H1 (cell line): ENCODE results near the gene MAPKAPK2. TPM values are rescaled to one million over a fixed set of nuclear protein-coding genes. Genes with fewer than 3 reads are reported as not detected.

Experiments used
- CTCF ChIA-PET: fragments of 300-600 bp; sonication (Branson Sonifier 250); formaldehyde crosslinking; loops from one replicate; lab custom pipeline; 2021; ENCODE audit not compliant: partially characterized antibody; lab: Charles Lee
- POLR2A ChIA-PET: fragments of 300-600 bp; sonication (Branson Sonifier 250); formaldehyde crosslinking; loops from one replicate; lab custom pipeline; 2021; ENCODE audit warnings: inconsistent platforms; ENCODE audit not compliant: partially characterized antibody; lab: Charles Lee
- DNase-seq, 2 experiments: peaks; one replicate each; pipeline versions ENCODE4 v3.0.0 to v3.0.0-alpha.2; 2010 to 2022; ENCODE audit warnings: low spot score in 2 of 2, low read depth in 1 of 2, mixed read lengths in 1 of 2
- FAIRE-seq: peaks from 2 replicates; lab custom pipeline; 2011; peaks lifted over from hg19 to GRCh38; lab: Jason Lieb, UNC
- H2AFZ ChIP-seq: 2 replicates; pipeline ENCODE4 v1.8.1; 2012; ENCODE audit warnings: low read length, inconsistent platforms
- H2AK5ac ChIP-seq: 2 replicates; pipeline ENCODE4 v1.6.1; 2013; ENCODE audit warnings: low read depth, low read length
- H2BK120ac ChIP-seq: replicated peaks from 2 replicates; pipeline ENCODE3; 2013; ENCODE audit warnings: low read depth, low read length, inconsistent platforms
- H2BK12ac ChIP-seq: 2 replicates; pipeline ENCODE4 v1.6.1; 2013; ENCODE audit warnings: low read depth, low read length
- H2BK15ac ChIP-seq: 2 replicates; pipeline ENCODE4 v1.6.1; 2013; ENCODE audit warnings: low read length
- H2BK20ac ChIP-seq: 2 replicates; pipeline ENCODE4 v1.6.1; 2013; ENCODE audit warnings: low read length
- H2BK5ac ChIP-seq: 2 replicates; pipeline ENCODE4 v1.6.1; 2013; ENCODE audit warnings: low read depth, low read length
- H3K14ac ChIP-seq: 2 replicates; pipeline ENCODE4 v1.6.1; 2013; ENCODE audit warnings: inconsistent platforms; ENCODE audit not compliant: insufficient read length
- H3K18ac ChIP-seq: 2 replicates; pipeline ENCODE4 v1.6.1; 2013; ENCODE audit warnings: low read length; ENCODE audit errors: extremely low read depth
- H3K23ac ChIP-seq: 2 replicates; pipeline ENCODE4 v1.6.1; 2013; ENCODE audit warnings: inconsistent platforms; ENCODE audit not compliant: insufficient read length
- H3K23me2 ChIP-seq: 2 replicates; pipeline ENCODE4 v1.6.1; 2013; ENCODE audit warnings: low read depth, low read length
- H3K27ac ChIP-seq: 2 replicates; pipeline ENCODE4 v1.6.1; 2011; ENCODE audit warnings: low read depth, low read length, inconsistent platforms
- H3K27me3 ChIP-seq, 4 experiments: replicated peaks in 1 of 4; 1 replicate in 1 of 4; 2 replicates in 3 of 4; pipeline versions ENCODE4 v1.6.1 to v1.8.1; 2011 to 2013; ENCODE audit warnings: low read length in 3 of 4, mild to moderate bottlenecking in 3 of 4, inconsistent platforms in 2 of 4, mixed read lengths in 2 of 4, moderate library complexity in 1 of 4; ENCODE audit not compliant: control insufficient read depth in 3 of 4, insufficient read depth in 3 of 4; ENCODE audit errors: extremely low read depth in 1 of 4
- H3K36me3 ChIP-seq, 4 experiments: 2 replicates each; pipeline versions ENCODE4 v1.6.1 to v1.8.1; 2011 to 2013; ENCODE audit warnings: mild to moderate bottlenecking in 4 of 4, low read length in 3 of 4, moderate library complexity in 2 of 4, control low read depth in 1 of 4, inconsistent platforms in 1 of 4; ENCODE audit not compliant: insufficient read depth in 4 of 4, control insufficient read depth in 2 of 4
- H3K4ac ChIP-seq: replicated peaks from 2 replicates; pipeline ENCODE3; 2013; ENCODE audit warnings: low read length, low read depth, mixed read lengths, inconsistent platforms; ENCODE audit not compliant: insufficient read length
- H3K4me1 ChIP-seq, 4 experiments: replicated peaks in 1 of 4; 1 replicate in 1 of 4; 2 replicates in 3 of 4; pipeline versions ENCODE4 v1.6.1 to v1.8.1; 2011 to 2013; ENCODE audit warnings: low read length in 3 of 4, inconsistent platforms in 2 of 4, mixed read lengths in 1 of 4; ENCODE audit not compliant: insufficient read depth in 4 of 4, control insufficient read depth in 3 of 4
- H3K4me2 ChIP-seq, 2 experiments: 2 replicates each; pipeline versions ENCODE4 v1.6.1 to v1.8.1; 2011 to 2013; ENCODE audit warnings: low read depth in 2 of 2, low read length in 2 of 2, control low read depth in 1 of 2, inconsistent platforms in 1 of 2, mild to moderate bottlenecking in 1 of 2; ENCODE audit not compliant: insufficient read depth in 1 of 2
- H3K4me3 ChIP-seq, 4 experiments: fragments of 200-600, 300-600 bp in 1 of 4; sonication (generic), shearing (Covaris generic), sonication (Bioruptor Twin) in 1 of 4; 2 replicates each; pipeline versions ENCODE4 v1.5.1 to v1.8.1; 2011 to 2016; ENCODE audit warnings: low read length in 4 of 4, low read depth in 3 of 4, control low read depth in 2 of 4, inconsistent platforms in 2 of 4, mild to moderate bottlenecking in 2 of 4, mixed read lengths in 1 of 4, moderate library complexity in 1 of 4; ENCODE audit not compliant: insufficient read depth in 2 of 4; ENCODE audit errors: extremely low read depth in 1 of 4
- H3K56ac ChIP-seq: replicated peaks from 2 replicates; pipeline ENCODE3; 2013; ENCODE audit warnings: low read depth, mild to moderate bottlenecking, mixed read lengths, low read length, inconsistent platforms; ENCODE audit not compliant: insufficient read length
- H3K79me1 ChIP-seq: 2 replicates; pipeline ENCODE4 v1.6.1; 2013; ENCODE audit warnings: low read depth, low read length, control low read depth
- H3K79me2 ChIP-seq, 2 experiments: 2 replicates each; pipeline versions ENCODE4 v1.6.1 to v1.8.1; 2012 to 2013; ENCODE audit warnings: low read length in 2 of 2, mild to moderate bottlenecking in 2 of 2, inconsistent platforms in 1 of 2; ENCODE audit not compliant: insufficient read depth in 2 of 2, control insufficient read depth in 1 of 2
- H3K9ac ChIP-seq, 4 experiments: replicated peaks in 1 of 4; 1 replicate in 1 of 4; 2 replicates in 3 of 4; pipeline versions ENCODE4 v1.6.1 to v1.8.1; 2011 to 2013; ENCODE audit warnings: low read depth in 3 of 4, low read length in 3 of 4, control low read depth in 2 of 4, mild to moderate bottlenecking in 2 of 4, moderate library complexity in 2 of 4, inconsistent platforms in 1 of 4; ENCODE audit errors: extremely low read depth in 1 of 4
- H3K9me3 ChIP-seq, 2 experiments: 2 replicates each; pipeline versions ENCODE4 v1.6.1 to v1.8.1; 2012 to 2013; ENCODE audit warnings: mild to moderate bottlenecking in 2 of 2, moderate library complexity in 2 of 2, control low read depth in 1 of 2, inconsistent platforms in 1 of 2, low read depth in 1 of 2, low read length in 1 of 2, mixed read lengths in 1 of 2; ENCODE audit not compliant: insufficient read depth in 2 of 2
- H4K20me1 ChIP-seq, 2 experiments: replicated peaks in 1 of 2; 2 replicates each; pipeline versions ENCODE3 to v1.8.1; 2011 to 2013; ENCODE audit warnings: inconsistent platforms in 2 of 2, low read length in 2 of 2, mild to moderate bottlenecking in 1 of 2; ENCODE audit not compliant: insufficient read depth in 2 of 2, control insufficient read depth in 1 of 2
- H4K5ac ChIP-seq: 2 replicates; pipeline ENCODE4 v1.6.1; 2013; ENCODE audit warnings: low read length, low read depth, mixed read lengths, inconsistent platforms; ENCODE audit not compliant: insufficient read length
- H4K8ac ChIP-seq: 2 replicates; pipeline ENCODE4 v1.8.0; 2013; ENCODE audit warnings: mild to moderate bottlenecking, moderate library complexity, low read length, inconsistent platforms; ENCODE audit not compliant: insufficient read depth; ENCODE audit errors: extremely low read depth
- H4K91ac ChIP-seq: replicated peaks from 2 replicates; pipeline ENCODE3; 2013; ENCODE audit warnings: low read length, mixed read lengths, inconsistent platforms; ENCODE audit not compliant: insufficient read length
- BACH1 ChIP-seq: IDR thresholded peaks from 2 replicates; pipeline ENCODE4 v1.6.1; 2012; ENCODE audit warnings: low read length, improper control_type of control experiment
- BCL11A ChIP-seq, 2 experiments: IDR thresholded peaks; one replicate each; pipeline ENCODE4 v1.6.1; 2011; ENCODE audit warnings: low read depth in 2 of 2, low read length in 2 of 2, mild to moderate bottlenecking in 2 of 2
- CREB1 ChIP-seq: IDR thresholded peaks from 2 replicates; pipeline ENCODE4 v1.6.1; 2012; ENCODE audit warnings: inconsistent platforms
- KDM4A ChIP-seq: IDR thresholded peaks from one replicate; pipeline ENCODE4 v1.7.1; 2012; ENCODE audit warnings: low read depth, mild to moderate bottlenecking, moderate library complexity, low read length, inconsistent platforms; ENCODE audit not compliant: severe bottlenecking
- PHF8 ChIP-seq: fragments of 200-600 bp; sonication (generic); conservative IDR thresholded peaks from 2 replicates; pipeline ENCODE4 v1.7.1; 2012; ENCODE audit warnings: low read depth, mild to moderate bottlenecking, inconsistent platforms, low read length, moderate library complexity
- POU5F1 ChIP-seq: IDR thresholded peaks from 2 replicates; pipeline ENCODE4 v1.6.1; 2011; ENCODE audit warnings: low read depth, mild to moderate bottlenecking, low read length, moderate library complexity
- SRF ChIP-seq: IDR thresholded peaks from 2 replicates; pipeline ENCODE4 v1.6.1; 2011; ENCODE audit warnings: mild to moderate bottlenecking, low read depth, low read length, moderate library complexity
- WGBS, 2 experiments: shearing (Covaris generic) in 1 of 2; methylation state at CpG; one replicate each; pipeline versions ENCODE4 v1.1.6 to v1.1.7; 2013 to 2015; ENCODE audit warnings: low lambda C conversion rate in 2 of 2, mixed read lengths in 2 of 2, inconsistent platforms in 1 of 2, low coverage in 1 of 2, missing lambda C conversion rate in 1 of 2; ENCODE audit not compliant: insufficient replicate concordance in 2 of 2, insufficient coverage in 1 of 2, insufficient read length in 1 of 2; ENCODE audit errors: extremely low coverage in 1 of 2, missing lambda C conversion rate in 1 of 2; 5-methylcytosine and 5-hydroxymethylcytosine counted together
- polyA plus RNA-seq, 7 experiments: library from polyadenylated mRNA; depleted of rRNA in 3 of 7; stranded (reverse) in 5 of 7; unstranded in 2 of 7; fragments of >200 nt in 5 of 7; fragments of 200-250 nt in 2 of 7; gene quantifications; 1 replicate in 5 of 7; 2 replicates in 1 of 7; 4 replicates in 1 of 7; pipeline versions ENCODE4 v1.2.1 to v1.2.3, GENCODE V29; 2011 to 2013; ENCODE audit warnings: missing spikeins in 2 of 7, mixed read lengths in 2 of 7
- total RNA-seq: library from RNA; stranded (reverse); fragmentation: NEBNext Ultra II Directional; extraction: Animal tissue kit (Norgen Biotek cat#: 25700); gene quantifications from 2 replicates; pipeline ENCODE4 v1.2.1, GENCODE V29; 2021

The MAPKAPK2 gene
- total and polyA plus RNA-seq, 2 of the 8 experiments (the other 6 are each of a cell fraction or from before 2014, with no cell fraction given) = 27.5 to 44.9 TPM

- Histone ChIP-seq H4K20me1 (peaks cover 12 to 21% of the 10 kb centered on the region in 2 experiments), H3K23me2 (no peaks in the 10 kb centered on the region), H3K9me3 (no peaks in the 10 kb centered on the region), H3K9ac (no peak overlapping the region), H2BK120ac (no peak overlapping the region), H3K14ac (no peak overlapping the region), H3K27me3 (no peaks in the 10 kb centered on the region), H3K4ac (no peak overlapping the region), H4K5ac (no peak overlapping the region), H4K91ac (no peak overlapping the region), H2AFZ (no peak overlapping the region), H3K79me1 (peaks cover 3% of the 10 kb centered on the region; the same call in 1 of the 2 replicates), H2BK15ac (no peak overlapping the region), H2BK5ac (no peak overlapping the region), H3K79me2 (peaks cover 0 to 12% of the 10 kb centered on the region in 2 experiments; a peak in 1 of 4 replicates), H2BK20ac (no peak overlapping the region), H3K18ac (no peak overlapping the region), H2BK12ac (no peak overlapping the region), H2AK5ac (no peak overlapping the region), H3K36me3 (peaks cover 3 to 17% (median 4%) of the 10 kb centered on the region in 4 experiments; a peak in 4 of 8 replicates), H3K4me3 (no peak overlapping the region), H3K56ac (no peak overlapping the region), H3K4me2 (no peak overlapping the region), H4K8ac (no peak overlapping the region), H3K27ac (no peak overlapping the region), H3K23ac (no peak overlapping the region), H3K4me1 (peaks cover 4 to 6% (median 5%) of the 10 kb centered on the region in 4 experiments; a peak in 6 of 7 replicates)
- ChIA-PET POLR2A (no interaction called here), CTCF (interaction anchor here (0.9 to 5.7 kb wide), 6 partner anchors 11 to 80 kb away, joined by 3 to 36 read pairs (median 4); no protein-coding TSS in a partner anchor)
- WGBS, 2 experiments = 91% methylated on average over 7 of the region's 9 CpGs; no CpG with 5 or more reads in 1 of the 2 experiments
- no peak for DNase-seq
- no peak for FAIRE-seq
- TF ChIP-seq KDM4A (no peak), BCL11A (IDR thresholded peaks at IDR 0.05; ENCODE audit: low read depth in 2 of 2, low read length in 2 of 2) (no peak), BACH1 (no peak), CREB1 (no peak), POU5F1 (no peak), PHF8 (no peak), SRF (no peak)
These were observed 43.9 kb downstream of the MAPKAPK2 start for GRCh38 chr1:206728697-206728987.
